Endodermal cell (in vitro differentiated cells): Measurements from ENCODE around the gene AHNAK. TPM values are rescaled to one million over a fixed set of nuclear protein-coding genes. Genes with fewer than 3 reads are reported as not detected.
A peak's percentile ranks its signal among the peaks of the same experiment; 100 is the strongest.
"Not testable (repeated sequence)": the region's sequence is repeated elsewhere in the genome, so short reads cannot be mapped to it uniquely, and the experiment has no call there.

Experiments
- DNase-seq: peaks from one replicate; pipeline ENCODE4 v3.0.0-alpha.2; 2017
- H3K27ac ChIP-seq: 2 replicates; pipeline ENCODE4 v1.5.1; 2013; ENCODE audit warnings: mild to moderate bottlenecking, low read depth, low read length, moderate library complexity
- H3K27me3 ChIP-seq: 2 replicates; pipeline ENCODE4 v1.6.1; 2013; ENCODE audit warnings: mild to moderate bottlenecking, low read length, moderate library complexity; ENCODE audit not compliant: insufficient read depth, control insufficient read depth, poor library complexity, severe bottlenecking
- H3K36me3 ChIP-seq: 2 replicates; pipeline ENCODE4 v1.7.0; 2013; ENCODE audit warnings: mild to moderate bottlenecking, low read length, moderate library complexity; ENCODE audit not compliant: control insufficient read depth, insufficient read depth
- H3K4me1 ChIP-seq: one replicate; pipeline ENCODE4 v1.7.0; 2013; ENCODE audit warnings: low read length; ENCODE audit not compliant: control insufficient read depth, insufficient read depth
- H3K4me3 ChIP-seq: 2 replicates; pipeline ENCODE4 v1.5.1; 2013; ENCODE audit warnings: mild to moderate bottlenecking, low read length, moderate library complexity
- H3K9ac ChIP-seq: 2 replicates; pipeline ENCODE4 v1.6.1; 2013; ENCODE audit warnings: mild to moderate bottlenecking, low read length, moderate library complexity; ENCODE audit not compliant: poor library complexity, severe bottlenecking; ENCODE audit errors: extremely low read depth
- H3K9me3 ChIP-seq: 2 replicates; pipeline ENCODE4 v1.6.1; 2013; ENCODE audit warnings: mild to moderate bottlenecking, low read length, moderate library complexity; ENCODE audit not compliant: control insufficient read depth
- H3K27ac Mint-ChIP-seq: 2 replicates; pipeline ENCODE4 v1.8.0; 2020; ENCODE audit warnings: mixed read lengths
- H3K27me3 Mint-ChIP-seq: 2 replicates; pipeline ENCODE4 v1.8.0; 2021; ENCODE audit warnings: mild to moderate bottlenecking, mixed read lengths; ENCODE audit not compliant: insufficient read depth
- H3K36me3 Mint-ChIP-seq: 2 replicates; pipeline ENCODE4 v1.8.0; 2020; ENCODE audit warnings: low read depth, mixed read lengths
- H3K4me1 Mint-ChIP-seq: 2 replicates; pipeline ENCODE4 v1.8.0; 2020; ENCODE audit warnings: mixed read lengths
- H3K4me3 Mint-ChIP-seq: 2 replicates; pipeline ENCODE4 v1.8.0; 2020; ENCODE audit warnings: mild to moderate bottlenecking, moderate library complexity, mixed read lengths
- H3K9me3 Mint-ChIP-seq: 2 replicates; pipeline ENCODE4 v1.8.0; 2020; ENCODE audit warnings: mild to moderate bottlenecking, mixed read lengths
- WGBS, 2 experiments: methylation state at CpG; one replicate each; pipeline versions ENCODE4 v1.1.5 to v1.1.7; 2013; ENCODE audit warnings: missing lambda C conversion rate in 2 of 2, mixed read lengths in 1 of 2; ENCODE audit not compliant: insufficient coverage in 1 of 2, insufficient read length in 1 of 2; 5-methylcytosine and 5-hydroxymethylcytosine counted together
- total RNA-seq, 2 donors: library from RNA; stranded (reverse); fragmentation: NEBNext Ultra II Directional in 1 of 2; extraction: Animal tissue kit (Norgen Biotek cat#: 25700) in 1 of 2; gene quantifications; 2 replicates in 1 of 2; 3 replicates in 1 of 2; pipeline ENCODE4 v1.2.1, GENCODE V29; 2021
- TF ChIP-seq, protein P1 (sequence below): fragments of 200-600 bp; sonication (generic); conservative IDR thresholded peaks from 2 replicates; pipeline ENCODE4 v1.5.0; 2021; ENCODE audit warnings: antibody characterized with exemption, mild to moderate bottlenecking

The AHNAK gene
- total RNA-seq, 2 donors from 2014 or later: 109 to 165 TPM

DNA sequence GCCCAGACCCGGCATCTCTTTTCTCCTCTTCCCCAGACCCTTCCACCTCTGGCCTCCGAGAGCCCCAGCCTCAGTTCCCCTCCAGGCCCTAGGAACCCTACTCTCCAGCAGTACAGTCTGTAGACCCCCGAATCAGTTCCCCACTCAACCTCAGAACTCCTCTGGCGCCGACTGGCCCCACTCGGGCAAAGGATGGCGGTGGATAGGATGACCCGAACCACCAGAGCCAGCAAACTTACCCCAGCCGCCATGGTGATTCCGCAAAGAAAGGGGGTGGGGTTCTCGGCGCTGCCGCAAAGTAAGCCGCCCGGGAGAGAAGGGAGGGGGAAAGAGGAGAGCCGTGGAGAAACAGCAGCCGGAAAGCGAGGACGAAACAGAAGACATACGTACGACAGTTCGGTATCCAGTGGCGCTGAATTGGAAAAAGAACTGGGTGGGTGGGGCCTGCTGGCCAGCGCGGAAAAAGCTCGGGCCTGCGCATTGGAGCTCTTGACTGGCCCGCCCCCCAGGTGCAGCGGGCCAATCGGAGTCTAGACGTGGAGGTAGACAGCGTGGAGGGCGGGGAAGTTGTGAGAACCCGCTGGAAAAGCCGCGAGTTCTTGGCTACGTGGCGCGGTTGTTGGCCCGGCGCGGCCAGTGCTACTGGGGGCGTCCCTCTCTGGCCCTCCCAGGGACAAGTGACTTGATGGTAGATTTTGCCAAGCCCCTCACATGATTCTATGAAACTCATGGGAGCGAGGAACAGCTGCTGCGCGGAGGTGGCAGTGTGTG, 27.2 kb upstream of the AHNAK start, which contains the start of gene EEF1G:
EEF1G (minus strand) TSS at position 300 of the 771 bp plus-strand sequence; CDS start at position 251, 49 bp downstream.
- Histone ChIP-seq H3K27me3 (no peaks in the 10 kb centered on the region), H3K9me3 (no peaks in the 10 kb centered on the region), H3K4me3 (peak within 1 kb of the TSS; percentile 92), H3K9ac (peak within 1 kb of the TSS; percentile 95), H3K36me3 (peaks cover 58% of the 10 kb centered on the region), H3K27ac (peak within 1 kb of the TSS; percentile 90), H3K4me1 (peaks cover 8% of the 10 kb centered on the region)
- peaks cover 32% of the 10 kb centered on the region for H3K4me1 Mint-ChIP-seq
- peak; percentile 100 for DNase-seq
- peak within 1 kb of the TSS; percentile 99 for H3K27ac Mint-ChIP-seq
- peaks cover 69% of the 10 kb centered on the region for H3K36me3 Mint-ChIP-seq
- H3K9me3 Mint-ChIP-seq: no peaks in the 10 kb centered on the region
- 0% methylated on average over 17 to 46 of the region's 46 CpGs for WGBS, 2 experiments
- TF ChIP-seq, protein P1, sequence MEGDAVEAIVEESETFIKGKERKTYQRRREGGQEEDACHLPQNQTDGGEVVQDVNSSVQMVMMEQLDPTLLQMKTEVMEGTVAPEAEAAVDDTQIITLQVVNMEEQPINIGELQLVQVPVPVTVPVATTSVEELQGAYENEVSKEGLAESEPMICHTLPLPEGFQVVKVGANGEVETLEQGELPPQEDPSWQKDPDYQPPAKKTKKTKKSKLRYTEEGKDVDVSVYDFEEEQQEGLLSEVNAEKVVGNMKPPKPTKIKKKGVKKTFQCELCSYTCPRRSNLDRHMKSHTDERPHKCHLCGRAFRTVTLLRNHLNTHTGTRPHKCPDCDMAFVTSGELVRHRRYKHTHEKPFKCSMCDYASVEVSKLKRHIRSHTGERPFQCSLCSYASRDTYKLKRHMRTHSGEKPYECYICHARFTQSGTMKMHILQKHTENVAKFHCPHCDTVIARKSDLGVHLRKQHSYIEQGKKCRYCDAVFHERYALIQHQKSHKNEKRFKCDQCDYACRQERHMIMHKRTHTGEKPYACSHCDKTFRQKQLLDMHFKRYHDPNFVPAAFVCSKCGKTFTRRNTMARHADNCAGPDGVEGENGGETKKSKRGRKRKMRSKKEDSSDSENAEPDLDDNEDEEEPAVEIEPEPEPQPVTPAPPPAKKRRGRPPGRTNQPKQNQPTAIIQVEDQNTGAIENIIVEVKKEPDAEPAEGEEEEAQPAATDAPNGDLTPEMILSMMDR: no peak
- peak within 1 kb of the TSS; percentile 99 for H3K4me3 Mint-ChIP-seq
- H3K27me3 Mint-ChIP-seq: no peaks in the 10 kb centered on the region

- Histone ChIP-seq H3K9ac (peak overlapping the region; percentile 95), H3K9me3 (no peaks in the 10 kb centered on the region), H3K27ac (peak overlapping the region; percentile 90), H3K36me3 (peaks cover 65% of the 10 kb centered on the region), H3K4me3 (peak overlapping the region; percentile 92), H3K4me1 (peaks cover 8% of the 10 kb centered on the region), H3K27me3 (no peaks in the 10 kb centered on the region)
- H3K27ac Mint-ChIP-seq: peak overlapping the region; percentile 99
- no peaks in the 10 kb centered on the region for H3K9me3 Mint-ChIP-seq
- H3K4me3 Mint-ChIP-seq: peak overlapping the region; percentile 99
- TF ChIP-seq, protein P1: no peak
- peaks cover 67% of the 10 kb centered on the region for H3K36me3 Mint-ChIP-seq
- peaks cover 32% of the 10 kb centered on the region for H3K4me1 Mint-ChIP-seq
- no peak for DNase-seq
- 0 to 2% methylated on average over 25 to 33 of the region's 33 CpGs for WGBS, 2 experiments
- H3K27me3 Mint-ChIP-seq: no peaks in the 10 kb centered on the region
These were observed 26.5 kb upstream of the AHNAK start for GRCh38 chr11:62573006-62573591.

DNA sequence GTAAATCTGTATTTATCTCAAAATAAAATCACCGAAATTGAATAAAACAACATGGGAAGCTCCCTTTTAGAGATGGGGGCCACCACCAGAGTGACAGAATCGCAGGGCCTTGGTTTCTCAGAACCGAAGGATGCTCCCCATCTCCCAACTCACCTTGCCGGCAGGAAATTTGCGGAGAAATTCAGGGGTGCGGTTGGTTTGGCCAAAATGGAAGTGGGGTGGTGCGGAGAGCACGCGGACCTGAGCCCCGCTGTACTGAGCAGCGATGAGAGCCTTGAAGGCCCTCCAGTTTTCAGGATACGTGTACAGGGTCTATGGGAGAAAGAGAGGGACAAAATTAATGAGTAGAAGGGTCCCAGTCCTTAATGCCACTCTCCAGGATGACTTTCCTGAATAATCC, 25.8 kb upstream of the AHNAK start:
- H3K9me3 ChIP-seq: no peaks in the 10 kb centered on the region
- H3K36me3 Mint-ChIP-seq: peaks cover 65% of the 10 kb centered on the region
- peak overlapping the region; percentile 95 for H3K9ac ChIP-seq
- WGBS, 2 experiments: 81 to 100% methylated on average over 2 to 12 of the region's 12 CpGs
- peaks cover 8% of the 10 kb centered on the region for H3K4me1 ChIP-seq
- H3K36me3 ChIP-seq: peaks cover 72% of the 10 kb centered on the region
- peak overlapping the region; percentile 99 for H3K27ac Mint-ChIP-seq
- peaks cover 33% of the 10 kb centered on the region for H3K4me1 Mint-ChIP-seq
- H3K4me3 ChIP-seq: peak overlapping the region; percentile 92
- H3K27me3 Mint-ChIP-seq: no peaks in the 10 kb centered on the region
- no peaks in the 10 kb centered on the region for H3K9me3 Mint-ChIP-seq
- TF ChIP-seq, protein P1: no peak
- DNase-seq: no peak
- peak overlapping the region; percentile 99 for H3K4me3 Mint-ChIP-seq
- no peaks in the 10 kb centered on the region for H3K27me3 ChIP-seq
- H3K27ac ChIP-seq: no peak overlapping the region

- H3K9me3 Mint-ChIP-seq, H3K9ac ChIP-seq, H3K27me3 Mint-ChIP-seq, H3K9me3 ChIP-seq, H3K4me1 ChIP-seq, H3K27me3 ChIP-seq, DNase-seq, H3K27ac ChIP-seq: not testable (repeated sequence)
- Histone ChIP-seq H3K36me3 (peaks cover 73% of the 10 kb centered on the region), H3K4me3 (peak overlapping the region; percentile 92)
- WGBS, 2 experiments: 95% methylated on average over 5 of the region's 5 CpGs; no CpG with 5 or more reads in 1 of the 2 experiments
- peaks cover 64% of the 10 kb centered on the region for H3K36me3 Mint-ChIP-seq
- peak overlapping the region; percentile 18 for H3K27ac Mint-ChIP-seq
- H3K4me1 Mint-ChIP-seq: peaks cover 41% of the 10 kb centered on the region
- H3K4me3 Mint-ChIP-seq: peak overlapping the region; percentile 99
These were observed 24.9 kb upstream of the AHNAK start for GRCh38 chr11:62571493-62571892.

DNA sequence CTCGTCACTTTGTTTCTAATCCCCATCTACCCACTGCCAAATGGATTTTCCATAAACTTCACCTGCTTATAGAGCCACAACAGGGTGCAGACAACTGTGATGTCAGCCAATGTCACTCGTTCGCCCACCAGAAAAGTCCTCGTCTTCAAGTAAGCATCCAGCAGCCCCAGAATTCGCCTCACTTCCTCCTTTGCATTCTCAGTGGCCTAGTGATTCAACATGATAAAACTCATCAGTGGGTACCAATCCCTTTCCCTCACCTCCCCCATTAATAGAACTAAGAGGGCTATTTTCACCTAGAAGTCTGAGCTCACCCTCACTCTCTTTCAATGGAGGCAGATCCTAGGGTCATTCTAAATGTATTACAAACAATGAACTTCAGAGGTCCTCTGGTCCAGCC, 24.3 kb upstream of the AHNAK start:
- not testable (repeated sequence) for H3K9ac ChIP-seq, H3K4me1 ChIP-seq, H3K27me3 ChIP-seq, H3K9me3 ChIP-seq, H3K27ac ChIP-seq, H3K27me3 Mint-ChIP-seq, DNase-seq, H3K9me3 Mint-ChIP-seq
- Mint-ChIP-seq H3K36me3 (peaks cover 67% of the 10 kb centered on the region), H3K4me3 (peak overlapping the region; percentile 99), H3K27ac (peak overlapping the region; percentile 18), H3K4me1 (peaks cover 47% of the 10 kb centered on the region)
- Histone ChIP-seq H3K36me3 (peaks cover 78% of the 10 kb centered on the region), H3K4me3 (peak overlapping the region; percentile 92)
- 94 to 100% methylated on average over 2 to 5 of the region's 5 CpGs for WGBS, 2 experiments
